Left kidney (tissue), 2 donors: ENCODE measurements around the gene ZNF697. TPM values are rescaled to one million over a fixed set of nuclear protein-coding genes. Genes with fewer than 3 reads are reported as not detected.
"Not testable (repeated sequence)": the region's sequence is repeated elsewhere in the genome, so short reads cannot be mapped to it uniquely, and the experiment has no call there.

ENCODE experiments used
- DNase-seq: peaks from one replicate; pipeline ENCODE4 v3.0.0-alpha.2; 2013
- polyA plus RNA-seq: library from polyadenylated mRNA; unstranded; fragments of 120-200 nt; gene quantifications from one replicate; pipeline ENCODE4 v1.2.1, GENCODE V29; 2013; ENCODE audit not compliant: insufficient read length

The ZNF697 gene
- polyA plus RNA-seq, 1 donor = 21.9 TPM

DNA sequence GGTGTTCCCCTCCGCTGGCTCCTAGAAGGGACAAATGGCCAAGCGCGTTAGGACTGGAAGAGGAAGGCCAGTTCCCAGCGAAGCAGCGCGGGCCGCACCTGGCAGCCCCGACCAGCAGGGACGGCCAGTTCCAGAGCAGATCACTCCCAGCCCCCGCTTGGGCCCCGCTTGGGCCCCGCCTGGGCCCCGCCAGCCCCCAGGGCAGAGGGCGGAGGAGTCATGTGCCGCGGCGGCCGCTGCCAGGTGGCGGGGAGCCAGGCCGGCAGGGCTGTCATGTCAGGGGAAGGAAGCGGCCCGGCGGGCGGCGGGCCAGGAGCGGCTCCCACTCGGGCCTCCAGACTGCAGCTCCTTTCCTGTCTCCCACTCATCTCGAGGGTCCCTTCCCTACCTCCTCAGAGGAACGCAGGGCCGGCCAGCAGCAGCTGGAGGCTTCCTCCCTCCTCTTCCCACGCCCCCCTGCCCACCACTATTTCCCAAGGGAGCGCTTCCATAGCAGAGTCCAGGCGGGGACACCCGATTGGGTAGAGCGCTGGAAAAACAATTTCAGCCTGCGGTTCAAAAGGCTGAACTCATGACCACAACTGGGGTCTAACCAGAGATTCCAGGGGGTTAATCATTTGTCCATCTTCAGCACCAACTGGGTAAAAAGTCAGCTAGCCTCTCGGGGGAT, 16.5 kb downstream of the ZNF697 start:
- DNase-seq = peak; percentile 77

DNA sequence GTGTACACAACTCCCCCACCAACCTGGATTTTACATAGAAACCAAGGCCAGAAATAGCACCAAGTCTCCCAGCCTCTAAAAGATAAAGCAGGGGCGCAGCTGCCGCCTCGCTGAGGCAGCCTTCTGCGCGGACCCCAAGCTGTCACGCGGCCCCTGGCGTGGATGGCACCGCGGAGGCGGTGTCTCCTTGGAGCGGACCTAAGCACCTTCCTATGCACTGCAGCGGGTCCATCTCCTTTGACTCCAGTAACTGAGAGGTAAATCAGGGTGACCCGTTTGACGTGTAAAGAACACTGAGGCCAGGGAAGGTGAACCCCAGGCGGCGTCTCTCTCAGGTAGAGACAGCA, 17.0 kb downstream of the ZNF697 start:
- DNase-seq = no peak

GRCh38 chr1:119626841-119627240, 21.2 kb downstream of the ZNF697 start:
- no peak for DNase-seq

DNA sequence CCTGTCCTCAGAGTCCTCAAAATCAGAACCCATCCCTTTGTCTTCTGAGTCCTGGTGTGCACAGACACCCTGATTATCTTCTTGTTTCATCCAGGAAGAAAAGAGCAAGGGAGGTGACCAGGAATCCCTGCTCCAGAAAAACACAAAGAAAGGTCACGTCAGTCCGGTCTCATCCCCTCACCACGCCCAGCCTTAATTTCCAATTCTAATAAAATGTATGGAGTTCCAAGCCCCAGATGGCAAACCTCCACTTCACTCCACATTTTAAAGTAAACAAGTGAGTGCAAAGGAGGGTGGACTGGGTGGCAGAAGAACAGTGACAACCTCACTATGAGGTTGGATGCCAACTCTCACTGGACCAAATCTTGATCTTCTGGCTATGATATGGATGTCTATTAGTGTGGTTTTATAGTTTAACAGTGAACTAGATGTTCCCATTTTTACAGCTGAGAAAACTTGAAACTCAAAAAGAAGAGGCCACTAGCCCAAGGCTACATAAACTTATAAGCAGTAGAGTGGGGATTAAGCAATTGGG, 22.0 kb downstream of the ZNF697 start:
- no peak for DNase-seq

GRCh38 chr1:119623678-119624077, 24.4 kb downstream of the ZNF697 start:
- no peak for DNase-seq

- DNase-seq = no peak
Observed at GRCh38 chr1:119623193-119623515, 24.9 kb downstream of the ZNF697 start.

GRCh38 chr1:119622311-119623192, 25.5 kb downstream of the ZNF697 start:
- DNase-seq = no peak

- no peak for DNase-seq
Observed at GRCh38 chr1:119621705-119622104, 26.4 kb downstream of the ZNF697 start.

DNA sequence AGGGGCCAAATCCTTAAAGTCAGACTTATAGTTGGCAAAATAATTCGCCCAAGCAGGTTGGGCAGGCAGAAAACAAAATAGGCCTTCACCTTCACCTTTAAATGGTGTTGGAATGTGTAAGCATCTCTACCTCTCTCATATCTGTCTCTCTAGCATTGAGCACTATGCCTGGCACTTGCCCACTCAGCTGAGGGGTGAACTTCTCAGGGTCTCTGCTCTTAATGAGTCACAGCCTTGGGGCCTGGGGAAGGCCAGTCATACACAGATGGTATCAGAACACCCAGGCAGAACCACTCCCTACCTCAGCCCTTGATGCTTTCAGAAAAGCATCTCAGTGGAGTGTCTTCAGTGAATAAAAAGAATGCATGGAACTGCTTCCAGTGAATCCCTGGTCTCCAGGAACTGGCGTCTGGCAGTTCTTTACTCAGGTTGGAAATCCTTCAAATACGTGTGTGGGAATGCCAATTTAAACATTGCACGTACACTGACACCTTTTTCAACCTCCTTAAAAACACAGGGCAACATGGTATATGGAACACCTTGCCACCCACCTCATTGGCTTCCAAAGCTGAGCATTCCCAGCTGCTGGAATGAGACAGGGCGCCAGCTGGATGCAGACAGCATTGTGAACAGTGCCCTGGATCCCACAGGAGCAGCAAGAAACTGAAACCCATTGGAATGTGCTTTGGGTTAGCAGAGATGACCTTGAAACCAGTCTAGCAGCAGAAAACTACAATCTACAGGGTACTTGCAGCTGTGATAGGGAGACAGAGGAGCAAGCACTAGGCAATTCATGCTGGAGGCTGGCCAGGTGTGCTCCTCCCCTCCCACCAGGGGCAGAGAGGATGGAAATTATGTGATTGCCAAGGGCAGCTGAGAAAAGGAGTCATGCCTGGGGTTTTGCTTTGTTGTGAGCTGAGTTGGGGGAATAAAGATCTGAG, 30.0 kb downstream of the ZNF697 start:
- no peak for DNase-seq

DNA sequence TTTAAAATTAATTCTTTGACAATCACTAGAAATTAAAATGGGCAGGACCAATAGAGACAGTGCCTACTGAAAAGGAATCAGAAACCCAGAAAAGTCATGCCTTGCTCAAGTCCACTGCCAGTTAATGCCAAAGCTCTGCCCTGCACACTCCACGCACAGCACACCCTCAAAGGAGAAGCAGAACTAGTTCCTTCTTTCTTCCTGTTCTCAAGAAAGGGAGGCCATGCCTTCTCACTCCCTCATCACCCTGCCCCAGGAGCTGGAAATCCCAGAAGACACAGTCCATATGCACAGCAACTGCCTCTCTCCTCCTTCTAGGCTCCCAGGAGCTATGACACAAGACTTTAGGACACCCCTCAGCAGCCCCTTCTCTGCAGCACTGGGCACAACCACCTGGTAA, 31.3 kb downstream of the ZNF697 start:
- DNase-seq = not testable (repeated sequence)

- DNase-seq = not testable (repeated sequence)
Observed at GRCh38 chr1:119615100-119615499, 33.0 kb downstream of the ZNF697 start.

GRCh38 chr1:119613769-119614720, 34.0 kb downstream of the ZNF697 start:
- DNase-seq = peak; percentile 91

DNA sequence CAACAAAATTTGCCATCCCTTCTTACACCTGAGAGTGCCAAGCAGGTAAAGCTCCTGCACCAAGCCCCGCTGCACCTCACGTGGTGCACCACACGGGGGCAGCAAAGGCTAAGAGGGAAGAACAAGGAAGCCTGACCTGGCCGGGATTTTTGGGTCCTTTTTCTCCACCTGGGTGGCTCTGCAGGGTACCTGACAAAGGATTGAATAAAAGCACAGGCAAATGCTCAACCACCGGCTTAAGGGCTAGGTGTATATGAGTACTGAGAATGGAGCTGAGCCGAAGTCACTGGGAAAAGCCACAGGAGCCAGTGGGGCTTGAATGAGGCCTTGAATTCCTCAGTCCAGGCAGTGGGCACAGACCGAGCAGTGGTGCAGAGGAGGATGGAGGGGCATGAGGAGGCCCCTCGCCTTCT, 36.4 kb downstream of the ZNF697 start:
- DNase-seq = peak; percentile 66

GRCh38 chr1:119608816-119609215, 39.2 kb downstream of the ZNF697 start:
- DNase-seq = not testable (repeated sequence)

GRCh38 chr1:119607087-119607807, 40.8 kb downstream of the ZNF697 start:
- DNase-seq = not testable (repeated sequence)

DNA sequence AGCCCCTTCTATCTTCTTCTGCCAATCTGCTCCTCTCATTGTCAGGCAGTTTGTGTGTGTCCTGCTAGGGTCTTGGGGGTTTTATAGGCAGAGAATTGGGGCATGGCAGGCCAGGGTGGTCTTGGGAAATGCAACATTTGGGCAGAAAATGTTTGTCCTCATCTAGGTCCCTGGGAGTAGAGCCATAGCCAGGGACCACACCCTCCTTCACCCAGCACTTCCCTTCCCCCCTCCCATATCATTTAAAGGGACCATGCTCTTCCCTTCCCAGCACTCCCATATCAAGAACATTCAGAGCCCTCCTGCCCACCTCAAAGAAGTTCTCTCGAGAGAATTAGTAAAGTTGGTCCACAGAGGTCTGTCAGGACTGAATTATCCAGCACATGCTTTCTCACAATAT, 41.7 kb downstream of the ZNF697 start:
- DNase-seq = no peak

DNA sequence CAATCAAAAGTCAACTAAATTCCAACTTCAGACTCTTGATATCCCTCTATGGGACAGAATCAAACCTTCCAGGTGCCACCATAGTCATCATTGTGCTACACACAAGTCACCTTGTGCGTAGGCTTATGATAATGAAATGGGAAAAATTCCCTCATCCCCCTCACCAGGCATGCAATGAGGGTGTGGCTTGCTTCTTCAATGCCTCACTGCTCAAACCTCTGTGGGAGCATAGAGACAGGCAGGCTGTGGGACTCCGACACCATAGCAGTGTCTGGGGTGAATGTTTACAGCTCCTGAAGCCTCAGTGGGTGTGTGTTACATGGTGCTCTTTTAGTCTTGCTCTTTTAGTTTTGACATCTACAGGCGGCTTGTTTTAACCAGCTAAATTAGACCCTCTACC, 42.4 kb downstream of the ZNF697 start:
- DNase-seq = no peak

DNA sequence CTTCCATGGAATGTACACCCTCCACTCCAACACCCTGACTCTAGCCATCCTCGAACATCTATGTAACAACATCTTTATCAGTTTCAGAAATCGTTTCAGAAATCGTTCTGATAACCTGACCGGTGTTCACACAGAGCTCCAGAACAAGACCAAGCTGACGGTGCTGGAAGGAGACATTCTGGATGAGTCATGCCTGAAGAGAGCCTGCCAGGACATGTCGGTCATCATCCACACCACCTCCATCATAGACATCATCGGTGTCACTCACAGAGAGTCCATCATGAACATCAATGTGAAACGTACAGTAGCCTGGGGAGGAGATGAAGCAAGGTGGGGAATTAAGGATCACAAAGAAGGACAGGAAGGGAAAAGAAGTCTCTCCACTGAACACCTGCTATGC, 43.0 kb downstream of the ZNF697 start:
- not testable (repeated sequence) for DNase-seq

DNA sequence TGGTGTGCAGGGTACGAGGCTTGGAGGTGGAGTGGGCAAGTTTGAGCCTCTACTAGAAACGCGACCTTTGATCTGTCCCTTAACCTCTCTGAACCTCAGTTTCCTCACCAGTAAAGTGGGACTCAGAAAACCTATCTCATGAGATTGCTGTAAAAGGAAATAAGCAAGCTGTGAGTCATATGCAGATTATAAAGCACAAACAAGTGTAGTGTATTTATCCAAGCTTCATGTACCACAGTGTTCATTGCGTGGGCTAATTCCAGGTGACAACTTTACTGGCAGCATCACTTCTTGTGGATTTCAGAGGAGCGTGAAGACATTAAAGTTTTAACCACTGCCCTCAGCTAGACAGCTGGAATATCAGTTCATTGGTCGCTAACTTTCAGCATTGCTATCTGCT, 44.4 kb downstream of the ZNF697 start:
- no peak for DNase-seq

- not testable (repeated sequence) for DNase-seq
Observed at GRCh38 chr1:119603241-119603640, 44.8 kb downstream of the ZNF697 start.
